ENCODE results near the gene DHRS1. TPM values are rescaled to one million over a fixed set of nuclear protein-coding genes. Genes with fewer than 3 reads are reported as not detected.
A peak's percentile ranks its signal among the peaks of the same experiment; 100 is the strongest.

Gene DHRS1
- total and polyA plus RNA-seq, 9 of the 15 experiments (the other 6 are each of a cell fraction or from before 2014, with no cell fraction given): 7.3 to 33.6 (median 13.3) TPM

GRCh38 chr14:24309538-24310264, 10.1 kb upstream of the DHRS1 start, which contains the start of gene LTB4R2:
TSS of gene LTB4R2 (plus strand) at chr14:24310140. CDS start at chr14:24310665, 525 bp downstream.
- H3K9me1 ChIP-seq (ENCODE audit: control insufficient read depth, insufficient read depth, low read length): no peaks in the 10 kb centered on the region
- no peak for FAIRE-seq
- H3K27ac ChIP-seq (ENCODE audit: extremely low read depth, low read depth, low read length): no peak within 1 kb of the TSS
- ChIA-PET CTCF (ENCODE audit: low intra/inter-chr PET ratio) (no interaction called here), POLR2A (interaction anchor here (1.1 kb wide), 1 partner anchor 10 kb away, joined by 3 read pairs; the partner anchor contains the start of genes DHRS1 and NOP9)
- peaks cover 4 to 6% of the 10 kb centered on the region in 2 experiments; a peak in 4 of 5 replicates for H3K4me1 ChIP-seq (replicated peaks in 1 of 2; ENCODE audit: control insufficient read depth in 2 of 2, insufficient read depth in 2 of 2, low read length in 2 of 2)
- in situ Hi-C loops (cut with MboI) (no loop called here), intact Hi-C loops (cut with micrococcal nuclease) (no loop called here)
- H3K4me3 ChIP-seq: no peak within 1 kb of the TSS
- H3K4me2 ChIP-seq (ENCODE audit: insufficient read depth, low read length): no peak within 1 kb of the TSS
- no peaks in the 10 kb centered on the region for H3K79me2 ChIP-seq (ENCODE audit: control insufficient read depth, insufficient read depth, low read length)
- no peak for ATAC-seq
- H4K20me1 ChIP-seq (replicated peaks; ENCODE audit: control insufficient read depth, insufficient read depth, low read length): no peaks in the 10 kb centered on the region
- no TSS peak for BruUV-seq (replicated peaks)
- H3K9ac ChIP-seq (ENCODE audit: insufficient read depth in 1 of 2, low read depth in 2 of 2, low read length in 2 of 2): 0 out of 4 replicates have a peak within 1 kb of the TSS, but pooled peaks of 1 of the 2 experiments have one; percentile 27
- no peaks in the 10 kb centered on the region for H3K27me3 ChIP-seq (ENCODE audit: control insufficient read depth in 2 of 2, insufficient read depth in 2 of 2, low read length in 2 of 2)
- TF ChIP-seq ZFP36 (IDR thresholded peaks at IDR 0.05; ENCODE audit: low read depth, low read length, partially characterized antibody) (peak; percentile 17), LEF1 (IDR thresholded peaks at IDR 0.05) (no peak), HMBOX1 (IDR thresholded peaks at IDR 0.05) (no peak)
- peaks cover 52% of the 10 kb centered on the region; the same call in 2 of the 3 replicates for H3K36me3 ChIP-seq (ENCODE audit: control insufficient read depth, insufficient read depth, low read length)
- WGBS (ENCODE audit: insufficient coverage, low coverage, missing lambda C conversion rate): 84% methylated on average over 5 of the region's 5 CpGs
- no peaks in the 10 kb centered on the region for H3K9me3 ChIP-seq (replicated peaks; ENCODE audit: control insufficient read depth, insufficient read depth, low read depth, low read length)
- no peak within 1 kb of the TSS for H2AFZ ChIP-seq (ENCODE audit: low read depth, low read length)
- no peak for DNase-seq (ENCODE audit: extremely low read depth in 1 of 4, low spot score in 3 of 4)

Measured in K562 (cell line).